ENCODE results near the gene GLS. TPM values are rescaled to one million over a fixed set of nuclear protein-coding genes. Genes with fewer than 3 reads are reported as not detected.

GLS gene
- total RNA-seq, 2 donors from 2014 or later, result 47.2 to 99.3 TPM

DNA sequence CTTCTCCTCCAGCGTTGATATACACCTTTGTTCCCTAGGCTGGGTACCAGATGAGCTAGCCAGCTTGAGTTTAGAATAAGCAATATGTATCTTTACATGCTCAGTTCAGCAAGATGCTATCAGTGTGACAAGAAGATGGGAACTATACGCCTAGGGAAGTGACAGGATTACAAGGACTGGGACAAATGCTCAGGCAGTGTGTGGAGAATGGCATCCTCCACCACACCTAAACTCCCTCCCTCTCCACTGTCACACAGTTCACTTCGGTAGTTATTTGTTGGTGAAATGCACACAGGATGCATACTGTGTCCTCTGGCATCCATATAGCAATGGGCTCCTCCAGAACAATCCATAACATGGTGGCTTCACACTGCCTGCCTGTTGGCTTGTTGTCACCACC is 125.7 kb downstream of the GLS start:
- no peaks in the 10 kb centered on the region for H3K4me1 Mint-ChIP-seq
- H3K27me3 Mint-ChIP-seq (ENCODE audit: insufficient read depth), result no peaks in the 10 kb centered on the region
- no peak for DNase-seq
- peaks cover 5% of the 10 kb centered on the region for H3K9me3 ChIP-seq (ENCODE audit: control insufficient read depth, low read length)
- peaks cover 96% of the 10 kb centered on the region for H3K36me3 ChIP-seq (ENCODE audit: control insufficient read depth, insufficient read depth, low read length)
- peaks cover 4% of the 10 kb centered on the region for H3K9me3 Mint-ChIP-seq
- TF ChIP-seq, protein P1, sequence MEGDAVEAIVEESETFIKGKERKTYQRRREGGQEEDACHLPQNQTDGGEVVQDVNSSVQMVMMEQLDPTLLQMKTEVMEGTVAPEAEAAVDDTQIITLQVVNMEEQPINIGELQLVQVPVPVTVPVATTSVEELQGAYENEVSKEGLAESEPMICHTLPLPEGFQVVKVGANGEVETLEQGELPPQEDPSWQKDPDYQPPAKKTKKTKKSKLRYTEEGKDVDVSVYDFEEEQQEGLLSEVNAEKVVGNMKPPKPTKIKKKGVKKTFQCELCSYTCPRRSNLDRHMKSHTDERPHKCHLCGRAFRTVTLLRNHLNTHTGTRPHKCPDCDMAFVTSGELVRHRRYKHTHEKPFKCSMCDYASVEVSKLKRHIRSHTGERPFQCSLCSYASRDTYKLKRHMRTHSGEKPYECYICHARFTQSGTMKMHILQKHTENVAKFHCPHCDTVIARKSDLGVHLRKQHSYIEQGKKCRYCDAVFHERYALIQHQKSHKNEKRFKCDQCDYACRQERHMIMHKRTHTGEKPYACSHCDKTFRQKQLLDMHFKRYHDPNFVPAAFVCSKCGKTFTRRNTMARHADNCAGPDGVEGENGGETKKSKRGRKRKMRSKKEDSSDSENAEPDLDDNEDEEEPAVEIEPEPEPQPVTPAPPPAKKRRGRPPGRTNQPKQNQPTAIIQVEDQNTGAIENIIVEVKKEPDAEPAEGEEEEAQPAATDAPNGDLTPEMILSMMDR (conservative IDR thresholded peaks at IDR 0.05), result no peak
- no peak overlapping the region for H3K27ac Mint-ChIP-seq
- no peak overlapping the region for H3K4me3 Mint-ChIP-seq
- peaks cover 69% of the 10 kb centered on the region for H3K36me3 Mint-ChIP-seq (ENCODE audit: low read depth)
- H3K27ac ChIP-seq (ENCODE audit: low read depth, low read length), result no peak overlapping the region
- H3K27me3 ChIP-seq (ENCODE audit: control insufficient read depth, insufficient read depth, low read length, poor library complexity, severe bottlenecking), result no peaks in the 10 kb centered on the region
- H3K4me3 ChIP-seq (ENCODE audit: low read length), result no peak overlapping the region
- H3K4me1 ChIP-seq (ENCODE audit: control insufficient read depth, insufficient read depth, low read length), result no peaks in the 10 kb centered on the region
- 98 to 100% methylated on average over 1 to 3 of the region's 3 CpGs for WGBS, 2 experiments (ENCODE audit: insufficient coverage in 1 of 2, insufficient read length in 1 of 2)
- no peak overlapping the region for H3K9ac ChIP-seq (ENCODE audit: extremely low read depth, low read length, poor library complexity, severe bottlenecking)

GRCh38 chr2:191006997-191007783 is 126.6 kb downstream of the GLS start:
- no peak overlapping the region for H3K4me3 Mint-ChIP-seq
- 94 to 100% methylated on average over 2 to 3 of the region's 4 CpGs for WGBS, 2 experiments (ENCODE audit: insufficient coverage in 1 of 2, insufficient read length in 1 of 2)
- no peak overlapping the region for H3K9ac ChIP-seq (ENCODE audit: extremely low read depth, low read length, poor library complexity, severe bottlenecking)
- H3K4me3 ChIP-seq (ENCODE audit: low read length), result no peak overlapping the region
- no peaks in the 10 kb centered on the region for H3K4me1 ChIP-seq (ENCODE audit: control insufficient read depth, insufficient read depth, low read length)
- H3K27me3 Mint-ChIP-seq (ENCODE audit: insufficient read depth), result no peaks in the 10 kb centered on the region
- H3K9me3 ChIP-seq (ENCODE audit: control insufficient read depth, low read length), result peaks cover 5% of the 10 kb centered on the region
- TF ChIP-seq, protein P1 (conservative IDR thresholded peaks at IDR 0.05), result no peak
- no peaks in the 10 kb centered on the region for H3K27me3 ChIP-seq (ENCODE audit: control insufficient read depth, insufficient read depth, low read length, poor library complexity, severe bottlenecking)
- H3K27ac Mint-ChIP-seq, result no peak overlapping the region
- no peaks in the 10 kb centered on the region for H3K4me1 Mint-ChIP-seq
- H3K36me3 ChIP-seq (ENCODE audit: control insufficient read depth, insufficient read depth, low read length), result peaks cover 93% of the 10 kb centered on the region
- no peak for DNase-seq
- H3K9me3 Mint-ChIP-seq, result peaks cover 4% of the 10 kb centered on the region
- H3K27ac ChIP-seq (ENCODE audit: low read depth, low read length), result no peak overlapping the region
- H3K36me3 Mint-ChIP-seq (ENCODE audit: low read depth), result peaks cover 68% of the 10 kb centered on the region

DNA sequence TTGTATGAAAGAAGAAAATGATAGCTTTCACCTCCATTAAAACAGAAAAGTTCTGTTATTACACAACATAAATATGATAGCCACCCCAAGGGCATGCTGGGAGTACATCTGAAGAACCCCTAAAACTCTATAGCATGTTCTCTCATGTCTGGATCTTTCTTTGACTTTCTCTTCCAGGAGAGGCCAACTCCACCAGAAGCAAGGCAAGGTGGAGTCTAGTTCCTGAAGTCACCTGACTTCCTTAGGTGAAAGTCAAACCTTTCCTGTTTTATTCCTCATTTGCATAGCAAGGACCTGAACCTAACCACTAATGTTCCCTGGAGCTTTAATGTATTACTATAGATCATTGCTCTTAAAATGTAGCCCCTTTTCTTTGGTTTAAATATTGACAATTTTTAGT is 127.7 kb downstream of the GLS start:
- Mint-ChIP-seq H3K27me3 (ENCODE audit: insufficient read depth) (no peaks in the 10 kb centered on the region), H3K4me1 (no peaks in the 10 kb centered on the region), H3K27ac (no peak overlapping the region), H3K4me3 (no peak overlapping the region), H3K9me3 (peaks cover 4% of the 10 kb centered on the region), H3K36me3 (ENCODE audit: low read depth) (peaks cover 57% of the 10 kb centered on the region)
- Histone ChIP-seq H3K9me3 (ENCODE audit: control insufficient read depth, low read length) (peaks cover 5% of the 10 kb centered on the region), H3K4me3 (ENCODE audit: low read length) (no peak overlapping the region), H3K4me1 (ENCODE audit: control insufficient read depth, insufficient read depth, low read length) (no peaks in the 10 kb centered on the region), H3K27ac (ENCODE audit: low read depth, low read length) (no peak overlapping the region), H3K9ac (ENCODE audit: extremely low read depth, low read length, poor library complexity, severe bottlenecking) (no peak overlapping the region), H3K36me3 (ENCODE audit: control insufficient read depth, insufficient read depth, low read length) (peaks cover 82% of the 10 kb centered on the region), H3K27me3 (ENCODE audit: control insufficient read depth, insufficient read depth, low read length, poor library complexity, severe bottlenecking) (no peaks in the 10 kb centered on the region)
- TF ChIP-seq, protein P1 (conservative IDR thresholded peaks at IDR 0.05), result no peak
- DNase-seq, result no peak

Measured in endodermal cell (in vitro differentiated cells).